Measurements from ENCODE around the gene PAGR1.
A peak's percentile ranks its signal among the peaks of the same experiment; 100 is the strongest.

GRCh38 chr16:29806641-29807425 is 9.1 kb upstream of the PAGR1 start:
- TF ChIP-seq POLR2AphosphoS5 (IDR thresholded peaks at IDR 0.05; ENCODE audit: low read depth, low read length) (no peak), REST (IDR thresholded peaks at IDR 0.05; ENCODE audit: insufficient read depth in 1 of 2, low read depth in 2 of 2, low read length in 2 of 2) (no peak), TAF1 (IDR thresholded peaks at IDR 0.05; ENCODE audit: borderline replicate concordance, insufficient read depth, low read length) (0 out of 2 replicates have a peak, but pooled peaks have one; percentile 62), SIN3A (IDR thresholded peaks at IDR 0.05; ENCODE audit: borderline replicate concordance, insufficient read depth, low read length) (peak; percentile 63; the same call in 1 of the 2 replicates), FOXP2 (optimal IDR thresholded peaks at IDR 0.05; ENCODE audit: borderline replicate concordance, extremely low read depth, extremely low read length, insufficient read depth) (no peak)

Measured in PFSK-1 (cell line).